Fibroblast of the aortic adventitia (primary cell): ENCODE measurements around the gene GPR108. TPM values are rescaled to one million over a fixed set of nuclear protein-coding genes. Genes with fewer than 3 reads are reported as not detected.
"Not testable (repeated sequence)": the region's sequence is repeated elsewhere in the genome, so short reads cannot be mapped to it uniquely, and the experiment has no call there.

ENCODE experiments used
- DNase-seq: peaks from one replicate; pipeline ENCODE4 v3.0.0-alpha.2; 2010; ENCODE audit warnings: low read depth
- H3K4me3 ChIP-seq: 2 replicates; pipeline ENCODE4 v1.5.1; 2011; ENCODE audit warnings: low read depth, mild to moderate bottlenecking, control low read depth, low read length, moderate library complexity
- CTCF ChIP-seq: IDR thresholded peaks from 2 replicates; pipeline ENCODE4 v1.5.1; 2011; ENCODE audit warnings: mild to moderate bottlenecking, low read length, control low read depth, inconsistent platforms; ENCODE audit not compliant: insufficient read depth
- total RNA-seq: library from RNA; depleted of rRNA; stranded (reverse); fragments of >200 nt; gene quantifications from 2 replicates; pipeline ENCODE4 v1.2.3, GENCODE V29; 2012; ENCODE audit warnings: low replicate concordance

The GPR108 gene
- total RNA-seq, 1 donor, result 32.5 TPM

GRCh38 chr19:6709549-6709948, 27.8 kb downstream of the GPR108 start:
- no peak for TF ChIP-seq CTCF
- DNase-seq, result no peak
- no peak overlapping the region for H3K4me3 ChIP-seq

- H3K4me3 ChIP-seq, DNase-seq: not testable (repeated sequence)
Measured at GRCh38 chr19:6708913-6709312, 28.5 kb downstream of the GPR108 start.

- no peak for TF ChIP-seq CTCF
- no peak for DNase-seq
Measured at GRCh38 chr19:6708346-6708745, 29.0 kb downstream of the GPR108 start.

GRCh38 chr19:6707658-6708018, 29.7 kb downstream of the GPR108 start:
- no peak for DNase-seq
- TF ChIP-seq CTCF, result no peak
- H3K4me3 ChIP-seq, result no peak overlapping the region

More at GRCh38 chr19:6708346-6708745, 29.0 kb downstream of the GPR108 start:
- H3K4me3 ChIP-seq, result no peak overlapping the region

GRCh38 chr19:6707011-6707657, 30.2 kb downstream of the GPR108 start:
- no peak for TF ChIP-seq CTCF

GRCh38 chr19:6706633-6706958, 30.8 kb downstream of the GPR108 start:
- no peak for DNase-seq
- no peak overlapping the region for H3K4me3 ChIP-seq
- TF ChIP-seq CTCF, result no peak

More at GRCh38 chr19:6707011-6707657, 30.2 kb downstream of the GPR108 start:
- no peak overlapping the region for H3K4me3 ChIP-seq
- no peak for DNase-seq

GRCh38 chr19:6705931-6706632, 31.3 kb downstream of the GPR108 start:
- DNase-seq, result no peak
- no peak overlapping the region for H3K4me3 ChIP-seq
- no peak for TF ChIP-seq CTCF
